Retinal pigment epithelial cell (primary cell): ENCODE data around the gene SLC25A12.
"Not testable (repeated sequence)": the region's sequence is repeated elsewhere in the genome, so short reads cannot be mapped to it uniquely, and the experiment has no call there.

ENCODE experiments used
- DNase-seq: peaks from one replicate; pipeline ENCODE4 v3.0.0-alpha.2; 2010; ENCODE audit warnings: low read depth
- H3K4me3 ChIP-seq: 2 replicates; pipeline ENCODE4 v1.5.1; 2011; ENCODE audit warnings: mild to moderate bottlenecking, low read length, control low read depth, moderate library complexity
- TF ChIP-seq, protein P1 (sequence below): conservative IDR thresholded peaks from 2 replicates; pipeline ENCODE4 v1.5.1; 2011; ENCODE audit warnings: low read depth, low read length, control low read depth, inconsistent platforms

The SLC25A12 gene

DNA sequence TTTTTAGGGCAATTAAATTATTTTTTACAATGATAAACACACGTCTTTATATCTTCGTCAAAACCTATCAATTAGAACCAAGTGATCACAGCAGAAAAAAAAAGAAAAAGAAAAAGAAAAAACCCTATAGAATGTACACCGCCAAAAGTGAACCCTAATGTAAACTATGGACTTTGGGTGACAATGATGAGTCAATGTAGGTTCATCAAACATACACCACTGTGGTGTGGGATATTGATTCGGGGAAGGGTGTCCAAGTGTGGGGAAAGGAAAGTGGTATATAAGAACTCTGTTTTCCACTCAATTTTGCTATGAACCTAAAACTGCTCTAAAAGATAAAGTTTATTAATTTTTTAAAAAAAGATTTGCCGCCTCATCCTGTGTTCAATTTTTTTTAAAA is 121.7 kb downstream of the SLC25A12 start:
- H3K4me3 ChIP-seq = no peak overlapping the region
- DNase-seq = no peak
- TF ChIP-seq, protein P1, sequence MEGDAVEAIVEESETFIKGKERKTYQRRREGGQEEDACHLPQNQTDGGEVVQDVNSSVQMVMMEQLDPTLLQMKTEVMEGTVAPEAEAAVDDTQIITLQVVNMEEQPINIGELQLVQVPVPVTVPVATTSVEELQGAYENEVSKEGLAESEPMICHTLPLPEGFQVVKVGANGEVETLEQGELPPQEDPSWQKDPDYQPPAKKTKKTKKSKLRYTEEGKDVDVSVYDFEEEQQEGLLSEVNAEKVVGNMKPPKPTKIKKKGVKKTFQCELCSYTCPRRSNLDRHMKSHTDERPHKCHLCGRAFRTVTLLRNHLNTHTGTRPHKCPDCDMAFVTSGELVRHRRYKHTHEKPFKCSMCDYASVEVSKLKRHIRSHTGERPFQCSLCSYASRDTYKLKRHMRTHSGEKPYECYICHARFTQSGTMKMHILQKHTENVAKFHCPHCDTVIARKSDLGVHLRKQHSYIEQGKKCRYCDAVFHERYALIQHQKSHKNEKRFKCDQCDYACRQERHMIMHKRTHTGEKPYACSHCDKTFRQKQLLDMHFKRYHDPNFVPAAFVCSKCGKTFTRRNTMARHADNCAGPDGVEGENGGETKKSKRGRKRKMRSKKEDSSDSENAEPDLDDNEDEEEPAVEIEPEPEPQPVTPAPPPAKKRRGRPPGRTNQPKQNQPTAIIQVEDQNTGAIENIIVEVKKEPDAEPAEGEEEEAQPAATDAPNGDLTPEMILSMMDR = no peak

DNA sequence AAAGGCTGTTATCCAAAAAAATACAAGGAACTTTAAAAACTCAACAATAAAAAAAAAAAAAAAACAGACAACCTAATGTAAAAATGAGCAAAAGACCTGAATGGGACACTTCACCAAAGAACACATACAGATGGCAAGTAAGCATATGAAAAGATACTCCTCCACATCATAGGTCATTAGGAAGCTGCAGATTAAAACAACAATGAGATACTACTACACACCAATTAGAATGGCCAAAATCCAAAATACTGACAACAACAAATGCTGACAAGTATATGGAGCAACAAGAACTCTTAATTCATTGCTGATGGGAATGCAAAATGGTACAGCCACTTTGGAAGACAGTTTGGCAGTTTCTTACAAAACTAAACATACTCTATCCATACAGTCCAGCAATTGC is 122.6 kb downstream of the SLC25A12 start:
- no peak overlapping the region for H3K4me3 ChIP-seq
- TF ChIP-seq, protein P1 = no peak
- DNase-seq = no peak

DNA sequence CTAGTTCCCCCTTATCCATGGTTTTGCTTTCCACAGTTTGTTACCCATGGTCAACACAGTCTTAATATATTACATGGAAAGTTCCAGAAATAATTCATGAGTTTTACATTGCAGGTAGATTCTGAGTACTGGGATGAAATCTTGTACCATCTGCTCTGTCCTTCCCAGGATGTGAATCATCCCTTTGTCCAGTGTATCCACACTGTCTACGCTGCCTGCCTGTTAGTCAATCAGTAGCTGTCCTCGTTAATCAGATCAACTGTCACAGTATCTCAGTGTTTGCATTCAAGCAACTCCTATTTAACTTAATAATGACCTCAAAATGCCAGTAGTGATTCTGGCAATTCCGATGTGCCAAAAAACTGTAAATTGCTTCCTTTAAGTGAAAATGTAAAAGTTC is 130.4 kb downstream of the SLC25A12 start:
- no peak overlapping the region for H3K4me3 ChIP-seq
- TF ChIP-seq, protein P1 = no peak
- no peak for DNase-seq

DNA sequence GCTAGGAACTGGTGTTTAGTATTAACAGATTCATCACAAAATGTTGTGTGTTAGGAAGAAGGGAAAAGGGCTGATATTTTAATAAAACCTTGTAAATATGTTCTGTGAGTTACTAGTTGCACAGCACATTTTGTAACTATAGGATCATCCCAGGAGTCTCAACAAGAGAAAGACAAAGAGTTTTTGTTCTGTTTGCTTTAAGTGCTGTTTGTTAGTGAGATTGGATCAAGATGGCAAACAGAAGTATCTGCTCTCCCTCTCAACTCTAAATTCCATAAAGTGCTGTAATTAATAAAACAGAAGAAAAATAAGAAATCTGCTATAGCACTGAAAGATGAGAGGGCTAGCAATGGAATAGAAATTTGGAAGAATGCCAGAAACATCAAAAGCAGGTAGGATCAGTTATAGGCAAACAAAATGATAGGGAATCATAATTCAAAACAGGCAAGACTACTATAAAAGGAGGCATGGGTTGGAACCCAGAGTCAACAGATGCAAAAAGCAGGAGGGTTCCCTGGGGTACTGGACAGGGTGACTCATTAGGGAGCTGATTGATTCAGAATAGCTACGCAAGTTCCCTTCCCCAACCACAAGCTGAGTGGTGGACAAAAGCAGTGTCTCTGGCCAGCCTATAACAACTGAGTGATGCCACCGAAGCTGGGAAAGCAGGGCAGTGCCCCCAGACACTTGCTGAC is 131.0 kb downstream of the SLC25A12 start:
- TF ChIP-seq, protein P1 = no peak
- no peak overlapping the region for H3K4me3 ChIP-seq
- no peak for DNase-seq

DNA sequence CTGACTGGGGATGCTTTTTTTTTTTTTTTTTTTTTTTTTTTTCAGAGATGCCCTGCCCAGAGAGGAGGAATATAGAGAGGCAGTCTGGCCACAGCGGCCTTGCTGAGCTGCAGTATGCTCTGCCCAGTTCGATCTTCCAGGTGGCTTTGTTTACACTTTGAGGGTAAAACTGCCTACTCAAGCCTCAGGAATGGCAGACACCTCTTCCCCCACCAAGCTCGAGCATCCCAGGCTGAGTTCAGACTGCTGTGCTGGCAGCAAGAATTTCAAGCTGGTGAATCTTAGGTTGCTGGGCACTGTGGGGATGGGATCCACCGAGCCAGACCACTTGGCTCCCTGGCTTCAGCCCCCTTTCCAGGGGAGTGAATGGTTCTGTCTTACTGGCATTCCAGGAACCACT is 132.9 kb downstream of the SLC25A12 start:
- H3K4me3 ChIP-seq, DNase-seq: not testable (repeated sequence)

DNA sequence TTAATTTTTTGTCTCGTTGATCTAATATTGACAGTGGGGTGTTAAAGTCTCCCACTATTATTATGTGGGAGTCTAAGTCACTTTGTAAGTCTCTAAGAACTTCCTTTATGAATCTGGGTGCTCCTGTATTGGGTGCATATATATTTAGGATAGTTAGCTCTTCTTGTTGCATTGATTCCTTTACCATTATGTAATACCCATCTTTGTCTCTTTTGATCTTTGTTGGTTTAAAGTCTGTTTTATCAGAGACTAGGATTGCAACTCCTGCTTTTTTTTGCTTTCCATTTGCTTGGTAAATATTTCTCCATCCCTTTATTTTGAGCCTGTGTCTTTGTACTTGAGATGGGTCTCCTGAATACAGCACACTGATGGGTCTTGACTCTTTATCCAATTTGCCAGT is 135.3 kb downstream of the SLC25A12 start:
- DNase-seq, H3K4me3 ChIP-seq: not testable (repeated sequence)

DNA sequence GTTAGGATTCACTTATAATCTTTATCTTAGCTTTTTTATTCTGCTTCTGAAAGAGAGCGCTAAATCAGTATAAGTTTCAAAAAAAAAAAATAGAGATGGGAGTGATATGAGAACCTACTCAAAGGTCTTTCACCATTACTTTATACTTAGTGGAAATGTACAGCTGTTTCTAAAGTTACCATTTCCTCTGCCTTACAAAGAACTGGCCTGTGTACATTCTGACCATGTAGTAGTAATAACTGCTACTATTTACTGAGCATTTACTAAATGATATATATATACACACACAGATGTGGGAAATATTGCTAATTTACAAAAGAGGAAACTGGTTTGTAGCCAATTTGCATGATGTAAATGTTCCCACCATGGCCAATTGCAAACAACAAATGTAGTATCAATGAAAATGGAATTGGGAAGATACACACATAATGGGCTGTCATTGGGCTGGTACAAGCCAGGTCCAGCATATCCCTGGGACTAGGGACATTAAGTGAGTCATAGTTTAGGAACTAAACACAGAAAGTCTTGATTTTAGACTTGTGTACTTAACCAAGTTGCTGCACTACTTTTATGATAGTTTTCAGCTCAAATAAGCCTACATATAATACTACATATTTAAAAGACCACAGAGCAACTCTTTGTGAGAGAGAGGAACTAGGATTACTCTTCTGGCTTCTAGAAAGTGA is 139.6 kb downstream of the SLC25A12 start:
- DNase-seq = no peak
- no peak overlapping the region for H3K4me3 ChIP-seq
- TF ChIP-seq, protein P1 = no peak

DNA sequence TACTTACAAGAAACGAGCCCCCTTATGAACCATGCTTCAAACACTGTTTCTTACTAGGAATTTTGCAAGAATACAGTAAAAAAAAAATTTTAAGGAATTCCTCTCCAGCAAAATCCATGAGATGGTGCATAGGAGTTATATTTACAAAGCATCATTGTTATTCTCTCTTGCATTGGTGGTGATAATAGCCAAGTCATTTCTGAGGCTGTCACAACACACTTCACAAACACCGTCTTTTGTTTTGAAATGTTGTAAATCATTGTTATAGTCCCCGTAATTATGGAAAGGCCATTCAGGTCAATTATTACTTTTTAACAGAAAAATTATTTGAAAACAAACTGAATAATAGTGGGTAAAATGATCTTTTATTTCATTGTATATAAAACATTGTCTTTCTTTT is 146.7 kb downstream of the SLC25A12 start:
- DNase-seq = no peak
- H3K4me3 ChIP-seq = no peak overlapping the region
- TF ChIP-seq, protein P1 = no peak
